MM.1S (cell line): Measurements from ENCODE around the gene MICALL2.

Experiments
- CTCF ChIP-seq: fragments of 300-600 bp; sonication (generic); IDR thresholded peaks from 2 replicates; pipeline ENCODE4 v1.5.1; 2016; ENCODE audit warnings: antibody characterized with exemption, low read length, mixed read lengths
- EZH2phosphoT487 ChIP-seq: fragments of 300-600 bp; sonication (generic); IDR thresholded peaks from 2 replicates; pipeline ENCODE4 v1.6.1; 2018; ENCODE audit warnings: antibody characterized with exemption, low read length

- TF ChIP-seq CTCF (no peak), EZH2phosphoT487 (no peak)
Measured at GRCh38 chr7:1421020-1421790, 38.1 kb downstream of the MICALL2 start.
